PC-9 (cell line): ENCODE results near the gene NUP205. TPM values are rescaled to one million over a fixed set of nuclear protein-coding genes. Genes with fewer than 3 reads are reported as not detected.

Experiments used
- BruUV-seq: library from RNA; stranded (reverse); fragments of 400-500 nt; replicated peaks from 2 replicates; lab custom pipeline; 2021; lab: Mats Ljungman, UMichigan
- CTCF ChIA-PET: fragments of 300-600 bp; sonication (Branson Sonifier 250); formaldehyde crosslinking; loops from one replicate; lab custom pipeline; 2022; ENCODE audit warnings: antibody characterized with exemption; lab: Charles Lee
- POLR2A ChIA-PET: fragments of 300-600 bp; sonication (Branson Sonifier 250); formaldehyde crosslinking; loops from one replicate; lab custom pipeline; 2022; ENCODE audit warnings: antibody characterized with exemption; ENCODE audit not compliant: unreplicated experiment; lab: Charles Lee
- DNase-seq, 2 experiments: peaks; one replicate each; pipeline versions ENCODE4 v3.0.0 to v3.0.0-alpha.2; 2015 to 2022; ENCODE audit warnings: mixed read lengths in 1 of 2
- H2AFZ ChIP-seq: fragments of 200-600 bp; sonication (generic); 2 replicates; pipeline ENCODE4 v1.8.1; 2017; ENCODE audit warnings: antibody characterized with exemption
- H3F3A ChIP-seq: fragments of 200-600 bp; sonication (generic); 2 replicates; pipeline ENCODE4 v1.8.1; 2017; ENCODE audit warnings: antibody characterized with exemption, mild to moderate bottlenecking, low read depth; ENCODE audit not compliant: insufficient read depth
- H3K27ac ChIP-seq: fragments of 200-600 bp; sonication (generic); 2 replicates; pipeline ENCODE4 v1.6.1; 2016; ENCODE audit warnings: mixed run types
- H3K27me3 ChIP-seq: fragments of 200-600 bp; sonication (generic); 2 replicates; pipeline ENCODE4 v1.6.1; 2016; ENCODE audit warnings: low read depth, mixed run types; ENCODE audit not compliant: insufficient read depth
- H3K36me3 ChIP-seq: fragments of 200-600 bp; sonication (generic); 2 replicates; pipeline ENCODE4 v1.6.1; 2016; ENCODE audit warnings: low read depth, mixed run types
- H3K4me1 ChIP-seq: fragments of 200-600 bp; sonication (generic); replicated peaks from 2 replicates; pipeline ENCODE4 v1.6.1; 2016; ENCODE audit warnings: mixed run types; ENCODE audit not compliant: insufficient read depth
- H3K4me2 ChIP-seq: fragments of 200-600 bp; sonication (generic); 2 replicates; pipeline ENCODE4 v1.6.1; 2017; ENCODE audit warnings: mixed run types
- H3K4me3 ChIP-seq: fragments of 200-600 bp; sonication (generic); 2 replicates; pipeline ENCODE4 v1.6.1; 2016; ENCODE audit warnings: mixed run types
- H3K79me2 ChIP-seq: fragments of 200-600 bp; sonication (generic); 2 replicates; pipeline ENCODE4 v1.6.1; 2017; ENCODE audit warnings: low read depth, mixed run types
- H3K9me2 ChIP-seq: fragments of 200-600 bp; sonication (generic); 2 replicates; pipeline ENCODE4 v1.8.1; 2017; ENCODE audit warnings: mild to moderate bottlenecking; ENCODE audit not compliant: insufficient read depth
- H3K9me3 ChIP-seq: fragments of 200-600 bp; sonication (generic); 2 replicates; pipeline ENCODE4 v1.8.1; 2016; ENCODE audit warnings: low read depth; ENCODE audit not compliant: insufficient read depth
- H4K20me1 ChIP-seq: fragments of 200-600 bp; sonication (generic); 2 replicates; pipeline ENCODE4 v1.8.1; 2017; ENCODE audit not compliant: insufficient read depth
- CTCF ChIP-seq: fragments of 200-600 bp; sonication (generic); conservative IDR thresholded peaks from 2 replicates; pipeline ENCODE4 v1.6.1; 2017; ENCODE audit warnings: mixed run types, antibody characterized with exemption, mild to moderate bottlenecking, moderate library complexity
- EZH2 ChIP-seq: fragments of 200-600 bp; sonication (generic); IDR thresholded peaks from 2 replicates; pipeline ENCODE4 v1.8.0; 2017; ENCODE audit warnings: antibody characterized with exemption, low read depth
- intact Hi-C: fragments of 100-400 bp; cut with micrococcal nuclease; formaldehyde crosslinking; loops from one replicate; pipeline ENCODE4 v1.10.0; 2022; ENCODE audit not compliant: unreplicated experiment
- total RNA-seq: library from RNA; stranded (reverse); gene quantifications from 2 replicates; pipeline ENCODE4 v1.2.3, GENCODE V29; 2021

The NUP205 gene
- total RNA-seq, 1 experiment from 2014 or later, result 108 TPM

- CTCF ChIA-PET, result interaction anchor here (0.6 kb wide), 1 partner anchor 9 kb away, joined by 4 read pairs; no protein-coding TSS in a partner anchor
- POLR2A ChIA-PET, result no interaction called here
- intact Hi-C loops, result loop anchor here (5.0 kb wide), 1 partner anchor 97 kb away; no protein-coding TSS in a partner anchor
Measured at GRCh38 chr7:135509589-135509838, 48.2 kb upstream of the NUP205 start.

GRCh38 chr7:135509839-135510591 is 47.7 kb upstream of the NUP205 start, which contains the start of gene CNOT4:
Gene CNOT4, minus strand, starts transcription at chr7:135510102. Its CDS starts 71,771 bp downstream, at chr7:135438331.
- DNase-seq, result peak; percentile 94 to 97
- Histone ChIP-seq H3K4me2 (peak within 1 kb of the TSS; percentile 96), H3K79me2 (peaks cover 48% of the 10 kb centered on the region), H3K9me3 (no peaks in the 10 kb centered on the region), H3K27ac (peak within 1 kb of the TSS; percentile 77), H3K36me3 (peaks cover 3% of the 10 kb centered on the region; the same call in 1 of the 2 replicates), H2AFZ (peak within 1 kb of the TSS; percentile 90), H3K9me2 (no peaks in the 10 kb centered on the region), H3K4me3 (peak within 1 kb of the TSS; percentile 78), H3K4me1 (peaks cover 27% of the 10 kb centered on the region), H3F3A (peaks cover 9% of the 10 kb centered on the region; the same call in 1 of the 2 replicates), H4K20me1 (peaks cover 23% of the 10 kb centered on the region), H3K27me3 (no peaks in the 10 kb centered on the region)
- CTCF ChIA-PET, result interaction anchor here (0.6 kb wide), 1 partner anchor 96 kb away, joined by 7 read pairs; no protein-coding TSS in a partner anchor
- BruUV-seq, result no TSS peak
- intact Hi-C loops, result loop anchor here (1.0 to 5.0 kb wide), 4 partner anchors 47 to 229 kb away; partner anchors contain the start of gene NUP205
- TF ChIP-seq CTCF (no peak), EZH2 (no peak)
- POLR2A ChIA-PET, result interaction anchor here (0.6 kb wide), 1 partner anchor 1030 kb away, joined by 5 read pairs; no protein-coding TSS in a partner anchor

More at GRCh38 chr7:135509589-135509838, 48.2 kb upstream of the NUP205 start:
- no TSS peak for BruUV-seq
- H4K20me1 ChIP-seq, result peaks cover 23% of the 10 kb centered on the region
- peaks cover 4% of the 10 kb centered on the region; the same call in 1 of the 2 replicates for H3K36me3 ChIP-seq
- H2AFZ ChIP-seq, result peak overlapping the region; percentile 84
- DNase-seq, result no peak
- H3F3A ChIP-seq, result peaks cover 9% of the 10 kb centered on the region; the same call in 1 of the 2 replicates
- peak overlapping the region; percentile 77 for H3K27ac ChIP-seq
- peaks cover 52% of the 10 kb centered on the region for H3K79me2 ChIP-seq
- H3K4me3 ChIP-seq, result peak overlapping the region; percentile 78
- no peaks in the 10 kb centered on the region for H3K9me2 ChIP-seq
- H3K27me3 ChIP-seq, result no peaks in the 10 kb centered on the region
- H3K4me2 ChIP-seq, result peak overlapping the region; percentile 96
- peaks cover 27% of the 10 kb centered on the region for H3K4me1 ChIP-seq
- H3K9me3 ChIP-seq, result no peaks in the 10 kb centered on the region
- TF ChIP-seq CTCF (no peak), EZH2 (no peak)

- peak overlapping the region; percentile 90 for H2AFZ ChIP-seq
- peaks cover 27% of the 10 kb centered on the region for H3K4me1 ChIP-seq
- DNase-seq, result no peak
- no peak; the same call in 1 of the 2 replicates for TF ChIP-seq CTCF
- no peak for TF ChIP-seq EZH2
- ChIA-PET CTCF (interaction anchor here (0.6 to 0.7 kb wide), 2 partner anchors 97 to 124 kb away, joined by 7 read pairs; no protein-coding TSS in a partner anchor), POLR2A (no interaction called here)
- H3K4me2 ChIP-seq, result peak overlapping the region; percentile 86
- TSS peak; percentile 83 for BruUV-seq
- H3K27ac ChIP-seq, result peak overlapping the region; percentile 54
- H3K79me2 ChIP-seq, result peaks cover 41% of the 10 kb centered on the region
- no peaks in the 10 kb centered on the region for H3K9me3 ChIP-seq
- peaks cover 9% of the 10 kb centered on the region; the same call in 1 of the 2 replicates for H3F3A ChIP-seq
- H4K20me1 ChIP-seq, result peaks cover 23% of the 10 kb centered on the region
- H3K4me3 ChIP-seq, result peak overlapping the region; percentile 78
- intact Hi-C loops, result loop anchor here (1.0 to 2.0 kb wide), 3 partner anchors 47 to 230 kb away; partner anchors contain the start of gene NUP205
- no peaks in the 10 kb centered on the region for H3K9me2 ChIP-seq
- H3K27me3 ChIP-seq, result no peaks in the 10 kb centered on the region
- no peaks in the 10 kb centered on the region for H3K36me3 ChIP-seq
Measured at GRCh38 chr7:135510592-135511183, 47.0 kb upstream of the NUP205 start.
